ENCODE data around the gene ZNF664. TPM values are rescaled to one million over a fixed set of nuclear protein-coding genes. Genes with fewer than 3 reads are reported as not detected.

ZNF664 gene
- total RNA-seq, 3 donors from 2014 or later, result 101 to 132 (median 101) TPM

DNA sequence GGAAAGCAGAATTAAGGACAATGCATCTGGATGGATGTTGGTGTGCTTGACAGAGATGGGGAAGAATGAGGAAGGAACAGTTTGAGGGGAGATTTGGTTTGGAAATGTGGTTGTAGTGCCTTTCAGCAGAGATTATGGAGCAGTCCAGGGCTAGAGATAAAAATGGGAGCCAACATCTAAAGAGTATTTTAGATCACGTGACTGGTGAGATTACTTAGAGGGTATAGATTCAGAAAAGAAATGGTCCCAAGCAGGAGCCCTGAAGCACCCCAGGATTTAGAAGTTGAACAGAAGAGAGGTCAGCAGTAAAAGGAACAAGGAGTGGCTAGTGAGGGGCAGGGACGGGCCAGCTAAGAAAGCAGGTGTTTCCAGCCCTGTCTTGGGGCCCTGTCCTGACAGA lies 29.6 kb downstream of the ZNF664 start:
- DNase-seq, result no peak

DNA sequence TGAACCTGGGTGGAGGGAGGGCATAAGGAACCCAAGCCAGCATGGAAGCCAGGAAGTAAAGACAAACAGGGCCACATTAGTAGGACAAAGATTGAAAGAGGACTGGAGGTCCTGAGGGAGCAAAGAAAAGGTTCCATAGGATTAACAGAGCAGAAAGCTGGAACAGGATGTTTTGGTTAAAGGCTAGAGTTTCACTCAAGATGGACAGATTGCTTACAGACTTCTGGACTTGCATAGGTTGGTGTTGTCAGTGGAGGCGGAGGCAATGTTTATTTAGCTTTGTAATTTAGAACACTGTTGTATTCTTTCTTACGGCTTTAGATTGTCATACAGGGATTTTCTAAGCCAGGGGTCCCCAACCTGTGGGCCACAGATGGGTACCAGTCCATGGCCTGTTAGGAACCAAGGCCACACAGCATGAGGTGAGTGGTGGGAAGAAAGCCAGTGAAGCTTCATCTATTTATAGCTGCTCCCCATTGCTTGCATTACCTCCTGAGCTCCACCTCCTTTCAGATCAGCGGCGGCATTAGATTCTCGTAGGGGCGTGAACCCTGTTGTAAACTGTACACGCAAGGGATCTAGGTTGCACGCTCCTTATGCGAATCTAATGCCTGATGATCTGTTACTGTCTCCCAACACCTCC lies 31.3 kb downstream of the ZNF664 start:
- Histone ChIP-seq H3K36me3 (ENCODE audit: low read depth) (no peaks in the 10 kb centered on the region), H3K4me1 (ENCODE audit: low read depth) (no peaks in the 10 kb centered on the region), H3K4me3 (no peak overlapping the region), H3K9me3 (no peaks in the 10 kb centered on the region)
- ATAC-seq (no peak), DNase-seq (no peak)
- TF ChIP-seq, protein P1, sequence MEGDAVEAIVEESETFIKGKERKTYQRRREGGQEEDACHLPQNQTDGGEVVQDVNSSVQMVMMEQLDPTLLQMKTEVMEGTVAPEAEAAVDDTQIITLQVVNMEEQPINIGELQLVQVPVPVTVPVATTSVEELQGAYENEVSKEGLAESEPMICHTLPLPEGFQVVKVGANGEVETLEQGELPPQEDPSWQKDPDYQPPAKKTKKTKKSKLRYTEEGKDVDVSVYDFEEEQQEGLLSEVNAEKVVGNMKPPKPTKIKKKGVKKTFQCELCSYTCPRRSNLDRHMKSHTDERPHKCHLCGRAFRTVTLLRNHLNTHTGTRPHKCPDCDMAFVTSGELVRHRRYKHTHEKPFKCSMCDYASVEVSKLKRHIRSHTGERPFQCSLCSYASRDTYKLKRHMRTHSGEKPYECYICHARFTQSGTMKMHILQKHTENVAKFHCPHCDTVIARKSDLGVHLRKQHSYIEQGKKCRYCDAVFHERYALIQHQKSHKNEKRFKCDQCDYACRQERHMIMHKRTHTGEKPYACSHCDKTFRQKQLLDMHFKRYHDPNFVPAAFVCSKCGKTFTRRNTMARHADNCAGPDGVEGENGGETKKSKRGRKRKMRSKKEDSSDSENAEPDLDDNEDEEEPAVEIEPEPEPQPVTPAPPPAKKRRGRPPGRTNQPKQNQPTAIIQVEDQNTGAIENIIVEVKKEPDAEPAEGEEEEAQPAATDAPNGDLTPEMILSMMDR (IDR thresholded peaks at IDR 0.05), result no peak
- intact Hi-C loops (cut with DNase I, micrococcal nuclease), result no loop called here

More for the DNA sequence above, 29.6 kb downstream of the ZNF664 start:
- Histone ChIP-seq H3K4me3 (no peak overlapping the region), H3K4me1 (ENCODE audit: low read depth) (no peaks in the 10 kb centered on the region), H3K9me3 (no peaks in the 10 kb centered on the region), H3K36me3 (ENCODE audit: low read depth) (no peaks in the 10 kb centered on the region)
- ATAC-seq, result no peak
- TF ChIP-seq, protein P1 (IDR thresholded peaks at IDR 0.05), result no peak
- intact Hi-C loops (cut with DNase I, micrococcal nuclease), result no loop called here

DNA sequence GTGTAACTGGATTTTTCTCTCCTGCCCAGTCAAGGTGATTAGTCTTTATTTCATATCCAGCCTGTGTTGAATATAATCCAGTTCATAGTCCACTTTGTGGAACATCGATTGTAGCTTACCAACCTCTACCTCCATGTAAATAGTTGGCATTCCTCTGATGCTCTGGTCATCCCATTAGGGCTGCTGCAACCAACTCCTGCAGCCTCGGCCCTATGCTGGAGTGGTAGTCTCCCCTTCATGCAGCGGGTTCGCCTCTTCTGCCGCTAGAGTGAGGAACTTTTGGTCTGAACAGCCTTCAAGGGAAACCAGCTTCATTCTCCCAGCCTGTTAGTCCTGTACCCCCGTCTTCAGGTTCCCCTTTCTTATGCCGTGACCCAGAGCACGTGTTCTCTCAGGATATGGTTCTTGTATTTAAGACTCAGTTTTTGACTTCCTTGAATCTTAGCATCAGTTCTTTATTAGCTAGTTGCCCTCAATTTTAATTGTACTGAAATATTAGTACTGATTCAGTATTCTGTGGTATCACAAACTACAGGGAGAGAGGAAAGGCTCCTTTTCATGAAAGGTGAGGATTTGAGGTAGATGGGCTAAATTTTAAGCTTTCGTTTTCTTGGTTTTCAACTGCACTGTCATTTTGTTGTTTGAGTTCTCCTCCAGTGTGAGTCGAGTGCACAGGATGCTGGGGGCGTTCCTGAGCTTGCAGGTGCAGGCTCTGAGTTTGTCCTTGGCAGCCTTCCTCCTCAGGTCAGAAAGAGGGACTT lies 33.2 kb downstream of the ZNF664 start:
- TF ChIP-seq, protein P1 (IDR thresholded peaks at IDR 0.05), result no peak
- ATAC-seq (no peak), DNase-seq (no peak)
- H3K36me3 ChIP-seq (ENCODE audit: low read depth), result no peaks in the 10 kb centered on the region
- H3K4me3 ChIP-seq, result no peak overlapping the region
- intact Hi-C loops (cut with DNase I, micrococcal nuclease), result no loop called here
- H3K9me3 ChIP-seq, result no peaks in the 10 kb centered on the region
- no peaks in the 10 kb centered on the region for H3K4me1 ChIP-seq (ENCODE audit: low read depth)

DNA sequence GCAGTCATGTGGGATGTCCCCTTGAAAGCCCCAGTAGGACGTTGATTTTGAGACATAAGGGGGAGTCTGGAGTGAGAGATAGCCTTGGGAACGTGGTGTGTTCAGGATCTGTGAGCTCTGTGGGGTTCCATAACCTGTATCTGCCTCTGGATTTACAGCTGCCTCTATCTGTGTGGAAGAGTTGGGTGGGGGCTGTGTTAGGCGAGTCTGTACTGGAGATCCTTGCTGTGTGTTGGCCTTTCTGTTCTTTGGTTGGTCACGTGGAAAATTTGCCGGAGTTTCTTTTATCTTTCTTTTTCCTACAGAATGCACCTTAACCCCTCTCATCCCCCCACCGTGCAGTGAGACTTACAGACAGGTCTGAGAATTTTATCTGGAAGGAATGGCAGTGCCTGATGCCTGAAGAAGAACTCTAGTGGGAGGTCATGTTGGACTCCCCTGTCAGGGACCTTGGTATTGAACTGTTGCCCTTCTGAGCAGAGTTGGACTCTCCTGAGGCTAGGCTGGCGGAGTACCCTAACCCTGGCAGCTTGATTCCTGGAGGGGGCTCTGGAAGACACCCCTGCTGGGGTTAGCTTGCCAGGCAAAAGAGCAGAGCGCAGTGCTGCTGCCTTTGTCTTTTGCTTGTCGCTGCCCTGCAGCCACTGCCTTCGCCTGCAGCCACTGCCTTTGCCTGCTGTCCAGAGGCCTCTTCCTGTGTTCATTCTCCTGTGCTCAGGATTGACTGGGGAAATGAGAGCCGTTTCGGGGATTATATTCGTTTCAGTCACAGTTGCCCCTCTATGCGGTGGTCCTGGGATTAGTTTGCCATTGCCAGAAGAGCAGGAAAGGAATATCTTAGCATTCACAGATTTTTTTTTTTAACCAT lies 34.1 kb downstream of the ZNF664 start:
- ATAC-seq, result no peak
- intact Hi-C loops (cut with DNase I, micrococcal nuclease), result no loop called here
- TF ChIP-seq, protein P1 (IDR thresholded peaks at IDR 0.05), result no peak
- no peaks in the 10 kb centered on the region for H3K9me3 ChIP-seq
- no peaks in the 10 kb centered on the region for H3K4me1 ChIP-seq (ENCODE audit: low read depth)
- no peak overlapping the region for H3K4me3 ChIP-seq
- peaks cover 2% of the 10 kb centered on the region for H3K36me3 ChIP-seq (ENCODE audit: low read depth)
- DNase-seq, result no peak

DNA sequence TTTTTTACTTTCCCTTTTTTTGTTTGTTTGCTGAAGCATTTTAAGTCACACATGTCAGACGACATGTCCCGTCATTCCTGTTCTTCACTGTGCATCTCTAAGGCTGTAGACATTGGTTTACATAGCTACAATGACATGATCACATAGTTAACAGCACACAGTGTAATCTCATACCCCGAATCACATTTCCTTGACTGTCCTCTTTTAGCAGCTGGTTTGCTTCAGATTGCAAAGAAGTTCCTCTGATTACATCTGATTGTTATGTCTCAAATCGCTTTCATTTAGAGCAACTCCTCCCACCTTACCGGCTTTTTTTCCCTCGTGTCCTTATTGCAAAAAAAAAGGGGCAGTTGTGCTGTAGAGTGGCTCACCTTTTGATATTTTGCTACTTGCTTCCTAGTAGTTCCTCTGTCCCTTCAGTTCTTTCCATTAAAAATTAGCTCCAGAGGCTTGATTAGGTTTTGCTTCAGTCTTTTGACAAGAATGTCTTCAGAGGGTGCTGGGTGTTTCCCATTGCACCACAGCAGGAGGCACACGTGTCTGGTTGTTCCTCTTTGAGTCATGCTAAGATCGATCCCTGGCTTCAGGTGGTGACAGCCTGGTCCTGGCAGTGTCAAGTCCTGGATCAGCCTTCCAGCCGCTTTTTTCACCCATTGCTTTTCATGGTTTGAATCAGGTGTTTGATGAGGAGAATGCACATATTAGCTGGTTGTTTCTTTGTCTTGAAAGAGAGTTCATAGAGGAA lies 35.0 kb downstream of the ZNF664 start:
- intact Hi-C loops (cut with DNase I, micrococcal nuclease), result no loop called here
- Histone ChIP-seq H3K4me3 (no peak overlapping the region), H3K36me3 (ENCODE audit: low read depth) (peaks cover 11% of the 10 kb centered on the region), H3K4me1 (ENCODE audit: low read depth) (no peaks in the 10 kb centered on the region), H3K9me3 (no peaks in the 10 kb centered on the region)
- DNase-seq (no peak), ATAC-seq (no peak)
- TF ChIP-seq, protein P1 (IDR thresholded peaks at IDR 0.05), result no peak
